Activated CD4-positive, CD25-positive, alpha-beta regulatory T cell (primary cell): Measurements from ENCODE around the gene LSM2.

ENCODE experiments used
- DNase-seq, 4 experiments: peaks; one replicate each; lab custom pipeline; 2025; lab: John Stamatoyannopoulos, UW

Gene LSM2

DNA sequence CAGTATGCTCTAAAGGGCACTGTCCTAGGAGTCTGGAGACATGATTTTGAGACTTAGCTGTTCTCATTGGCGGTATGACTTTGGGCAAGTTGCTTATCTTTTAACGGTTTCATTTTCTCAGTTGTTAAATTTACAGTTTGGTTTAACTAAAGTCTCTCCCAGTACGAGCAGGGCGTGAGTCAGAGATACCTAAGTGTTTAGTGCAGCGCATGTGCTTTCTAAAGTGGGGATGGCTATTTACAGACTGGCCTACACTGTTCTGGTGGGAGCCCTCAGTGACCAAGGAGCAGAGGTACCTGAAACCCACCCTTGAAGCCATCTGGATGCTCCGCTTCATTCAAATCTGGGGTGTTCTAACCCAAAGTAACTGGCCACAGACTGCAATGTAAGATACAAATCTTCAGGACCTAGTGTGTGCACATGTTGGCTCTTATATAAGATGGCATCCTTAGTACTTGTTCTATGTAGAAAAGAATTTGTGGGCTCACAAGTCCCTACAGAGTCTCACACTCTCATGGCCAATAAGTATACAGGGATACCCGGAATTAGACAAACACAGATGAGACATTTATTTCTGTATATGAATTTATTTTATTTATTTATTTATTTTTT lies 56.2 kb downstream of the LSM2 start:
- no peak for DNase-seq

DNA sequence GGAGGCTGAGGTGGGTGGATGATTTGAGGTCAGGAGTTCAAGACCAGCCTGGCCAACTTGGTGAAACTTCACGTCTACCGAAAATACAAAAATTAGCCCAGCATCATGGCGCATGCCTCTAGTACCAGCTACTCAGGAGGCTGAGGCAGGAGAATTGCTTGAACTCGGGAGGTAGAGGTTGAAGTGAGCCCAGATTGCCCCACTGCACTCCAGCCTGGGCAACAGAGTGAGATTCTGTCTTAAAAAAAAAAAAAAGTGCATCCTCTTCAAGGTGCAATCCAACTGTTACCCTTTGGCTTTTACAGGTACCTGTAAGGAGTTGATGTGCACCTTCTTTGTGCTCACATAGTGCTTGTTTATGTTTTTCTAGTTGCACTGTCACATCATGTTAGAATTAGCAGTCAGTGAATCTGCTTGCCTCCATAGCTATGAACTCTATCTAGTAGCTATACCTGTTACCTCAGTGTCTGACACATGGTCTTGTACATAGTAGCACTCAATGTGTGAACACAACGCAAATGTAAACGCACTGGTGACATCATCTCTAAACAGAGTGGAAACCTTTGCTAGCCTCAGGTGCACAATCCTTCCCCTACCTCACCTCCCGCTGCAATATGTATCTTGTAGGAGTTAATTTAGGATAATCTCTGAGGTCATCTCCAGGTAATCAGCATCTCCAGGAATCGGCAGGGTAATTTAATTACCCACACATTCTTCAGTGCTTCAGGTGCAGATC lies 57.3 kb downstream of the LSM2 start:
- DNase-seq, result no peak
